GM13976 (cell line): Measurements from ENCODE around the gene NAB1.
"Not testable (repeated sequence)": the region's sequence is repeated elsewhere in the genome, so short reads cannot be mapped to it uniquely, and the experiment has no call there.

Experiments used
- DNase-seq: peaks from one replicate; pipeline ENCODE4 v3.0.0; 2012; ENCODE audit warnings: low spot score
- CTCF ChIP-seq: IDR thresholded peaks from 2 replicates; pipeline ENCODE4 v1.5.1; 2012; ENCODE audit warnings: borderline replicate concordance, mild to moderate bottlenecking; ENCODE audit not compliant: insufficient read depth; ENCODE audit errors: extremely low read depth, missing control alignments, control extremely low read depth
- in situ Hi-C: fragments of 300-500 bp; cut with MboI; formaldehyde crosslinking; loops from one replicate; pipeline ENCODE4 v1.12.0; 2022; ENCODE audit warnings: low sequenced_read_pairs, mixed read lengths, inconsistent platforms; ENCODE audit not compliant: unreplicated experiment

The NAB1 gene

GRCh38 chr2:190697421-190697820, 48.5 kb downstream of the NAB1 start:
- no peak for DNase-seq
- TF ChIP-seq CTCF, result no peak
- in situ Hi-C loops, result no loop called here

GRCh38 chr2:190698895-190699294, 50.0 kb downstream of the NAB1 start:
- in situ Hi-C loops, result no loop called here
- DNase-seq, result no peak
- no peak for TF ChIP-seq CTCF

GRCh38 chr2:190701586-190701985, 52.7 kb downstream of the NAB1 start:
- TF ChIP-seq CTCF, result no peak
- no peak for DNase-seq
- in situ Hi-C loops, result no loop called here

- DNase-seq, result no peak
- in situ Hi-C loops, result no loop called here
- TF ChIP-seq CTCF, result no peak
These were observed 56.4 kb downstream of the NAB1 start for GRCh38 chr2:190705280-190705679.

GRCh38 chr2:190707726-190708125, 58.8 kb downstream of the NAB1 start:
- DNase-seq, result no peak
- in situ Hi-C loops, result no loop called here
- TF ChIP-seq CTCF, result no peak

- DNase-seq, in situ Hi-C loops: not testable (repeated sequence)
These were observed 59.8 kb downstream of the NAB1 start for GRCh38 chr2:190708650-190709049.

- no peak for TF ChIP-seq CTCF
- in situ Hi-C loops, result no loop called here
- DNase-seq, result no peak
These were observed 62.2 kb downstream of the NAB1 start for GRCh38 chr2:190711069-190711468.
